ENCODE measurements around the gene OR10A2.
"Not testable (repeated sequence)": the region's sequence is repeated elsewhere in the genome, so short reads cannot be mapped to it uniquely, and the experiment has no call there.

Gene OR10A2

GRCh38 chr11:6900327-6900999 lies 37.6 kb downstream of the OR10A2 start:
- H3K4me3 Mint-ChIP-seq, result no peak overlapping the region
- H3K36me3 Mint-ChIP-seq (ENCODE audit: low read depth), result no peaks in the 10 kb centered on the region
- H3K27me3 Mint-ChIP-seq (ENCODE audit: low read depth, poor library complexity), result no peaks in the 10 kb centered on the region
- no peak overlapping the region for H3K27ac Mint-ChIP-seq
- TF ChIP-seq CTCF (IDR thresholded peaks at IDR 0.05), result no peak
- DNase-seq, result no peak
- no peaks in the 10 kb centered on the region for H3K4me1 Mint-ChIP-seq
- H3K9me3 Mint-ChIP-seq, result peaks cover 14% of the 10 kb centered on the region

DNA sequence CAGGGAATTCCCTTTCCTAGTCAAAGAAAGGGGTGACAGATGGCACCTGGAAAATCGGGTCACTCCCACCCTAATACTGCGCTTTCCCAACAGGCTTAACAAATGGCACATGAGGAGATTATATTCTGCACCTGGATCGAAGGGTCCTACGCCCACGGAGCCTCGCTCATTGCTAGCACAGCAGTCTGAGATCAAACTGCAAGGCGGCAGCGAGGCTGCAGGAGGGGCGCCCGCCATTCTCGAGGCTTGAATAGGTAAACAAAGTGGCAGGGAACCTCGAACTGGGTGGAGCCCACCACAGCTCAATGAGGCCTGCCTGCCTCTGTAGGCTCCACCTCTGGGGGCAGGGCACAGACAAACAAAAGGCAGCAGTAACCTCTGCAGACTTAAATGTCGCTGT lies 41.9 kb downstream of the OR10A2 start:
- peaks cover 26% of the 10 kb centered on the region for H3K9me3 Mint-ChIP-seq
- not testable (repeated sequence) for H3K4me3 Mint-ChIP-seq; H3K27ac Mint-ChIP-seq; H3K4me1 Mint-ChIP-seq; H3K27me3 Mint-ChIP-seq (ENCODE audit: low read depth, poor library complexity); H3K36me3 Mint-ChIP-seq (ENCODE audit: low read depth); DNase-seq

DNA sequence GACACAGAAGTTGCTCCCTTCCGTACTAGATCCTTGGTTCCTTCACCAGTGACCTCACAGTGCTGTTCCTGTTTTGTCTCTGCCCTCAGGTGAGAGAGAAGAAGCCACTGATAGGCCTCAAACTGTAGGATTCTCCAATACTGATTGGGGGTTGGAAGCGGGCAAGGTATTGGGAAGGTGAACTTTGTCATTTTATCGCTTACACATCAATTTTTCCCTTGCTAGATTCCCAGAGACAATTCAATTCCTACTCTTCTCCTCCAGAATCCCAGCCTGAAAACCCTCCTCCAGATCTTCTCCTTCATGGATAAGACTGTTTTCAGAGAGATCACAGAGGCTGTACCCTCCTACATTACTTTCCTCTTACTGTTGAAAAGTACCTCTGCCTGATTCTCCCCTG lies 48.5 kb downstream of the OR10A2 start:
- Mint-ChIP-seq H3K9me3 (peaks cover 7% of the 10 kb centered on the region), H3K4me1 (no peaks in the 10 kb centered on the region), H3K4me3 (no peak overlapping the region), H3K27me3 (ENCODE audit: low read depth, poor library complexity) (no peaks in the 10 kb centered on the region), H3K27ac (no peak overlapping the region), H3K36me3 (ENCODE audit: low read depth) (no peaks in the 10 kb centered on the region)
- TF ChIP-seq CTCF (IDR thresholded peaks at IDR 0.05), result no peak
- DNase-seq, result no peak

- DNase-seq, result no peak
- H3K27ac Mint-ChIP-seq, result no peak overlapping the region
- H3K4me1 Mint-ChIP-seq, result no peaks in the 10 kb centered on the region
- peaks cover 5% of the 10 kb centered on the region for H3K9me3 Mint-ChIP-seq
- H3K27me3 Mint-ChIP-seq (ENCODE audit: low read depth, poor library complexity), result no peaks in the 10 kb centered on the region
- H3K36me3 Mint-ChIP-seq (ENCODE audit: low read depth), result no peaks in the 10 kb centered on the region
- no peak overlapping the region for H3K4me3 Mint-ChIP-seq
- TF ChIP-seq CTCF (IDR thresholded peaks at IDR 0.05), result no peak
Measured at GRCh38 chr11:6911948-6912347, 49.1 kb downstream of the OR10A2 start.

GRCh38 chr11:6919698-6920097 lies 56.8 kb downstream of the OR10A2 start:
- Mint-ChIP-seq H3K27ac (no peak overlapping the region), H3K9me3 (no peaks in the 10 kb centered on the region), H3K36me3 (ENCODE audit: low read depth) (no peaks in the 10 kb centered on the region), H3K27me3 (ENCODE audit: low read depth, poor library complexity) (no peaks in the 10 kb centered on the region), H3K4me1 (no peaks in the 10 kb centered on the region), H3K4me3 (no peak overlapping the region)
- no peak for DNase-seq
- no peak for TF ChIP-seq CTCF (IDR thresholded peaks at IDR 0.05)

GRCh38 chr11:6920702-6921101 lies 57.8 kb downstream of the OR10A2 start, which contains the start of gene OR2D3:
TSS of gene OR2D3 (plus strand) at chr11:6921002. CDS start at chr11:6921002, 0 bp downstream.
- Mint-ChIP-seq H3K27ac (no peak within 1 kb of the TSS), H3K4me3 (no peak within 1 kb of the TSS), H3K9me3 (no peaks in the 10 kb centered on the region), H3K4me1 (peaks cover 3% of the 10 kb centered on the region), H3K27me3 (ENCODE audit: low read depth, poor library complexity) (peaks cover 3% of the 10 kb centered on the region), H3K36me3 (ENCODE audit: low read depth) (no peaks in the 10 kb centered on the region)
- no peak for DNase-seq
- no peak for TF ChIP-seq CTCF (IDR thresholded peaks at IDR 0.05)
